ENCODE results near the gene GABRD. TPM values are rescaled to one million over a fixed set of nuclear protein-coding genes. Genes with fewer than 3 reads are reported as not detected.

Gene GABRD
- total and polyA plus RNA-seq, 2 experiments from 2014 or later, result 2.1 to 5.1 TPM

GRCh38 chr1:2065699-2066098, 46.6 kb downstream of the GABRD start:
- Mint-ChIP-seq H3K9me3 (no peaks in the 10 kb centered on the region; the same call in 2 of the 3 replicates), H3K36me3 (ENCODE audit: low read depth) (peaks cover 38% of the 10 kb centered on the region), H3K4me3 (no peak overlapping the region), H3K27me3 (ENCODE audit: insufficient read depth, low read depth, poor library complexity) (peaks cover 10% of the 10 kb centered on the region), H3K4me1 (no peaks in the 10 kb centered on the region), H3K27ac (no peak overlapping the region)
- no peaks in the 10 kb centered on the region for H3K27me3 ChIP-seq (ENCODE audit: insufficient read depth)
- no peak overlapping the region for H3K4me2 ChIP-seq
- no peaks in the 10 kb centered on the region for H3F3A ChIP-seq (replicated peaks; ENCODE audit: low read depth)
- no peaks in the 10 kb centered on the region for H3K4me1 ChIP-seq (ENCODE audit: insufficient read depth)
- peaks cover 6% of the 10 kb centered on the region; the same call in 1 of the 2 replicates for H4K20me1 ChIP-seq (replicated peaks; ENCODE audit: insufficient read depth)
- H2AFZ ChIP-seq, result no peak overlapping the region
- DNase-seq (ENCODE audit: low spot score), result no peak
- H3K79me2 ChIP-seq (replicated peaks; ENCODE audit: insufficient read depth), result peaks cover 45% of the 10 kb centered on the region
- peaks cover 6% of the 10 kb centered on the region; the same call in 1 of the 2 replicates for H3K36me3 ChIP-seq (ENCODE audit: insufficient read depth)
- no peak overlapping the region for H3K4me3 ChIP-seq
- no peak for ATAC-seq
- H3K9me2 ChIP-seq (ENCODE audit: insufficient read depth), result no peaks in the 10 kb centered on the region
- H3K27ac ChIP-seq (ENCODE audit: low read depth), result no peak overlapping the region
- TF ChIP-seq EZH2 (IDR thresholded peaks at IDR 0.05; ENCODE audit: low read depth, unreplicated experiment) (no peak), EZH2phosphoT487 (IDR thresholded peaks at IDR 0.05; ENCODE audit: unreplicated experiment) (no peak), NANOG (IDR thresholded peaks at IDR 0.05; ENCODE audit: borderline replicate concordance) (no peak), ZNF462 (CRISPR knock-in tag; IDR thresholded peaks at IDR 0.05) (no peak), ZNF114 (CRISPR knock-in tag; IDR thresholded peaks at IDR 0.05) (no peak), CREB1 (CRISPR knock-in tag; IDR thresholded peaks at IDR 0.05; ENCODE audit: low read depth) (no peak), POLR2AphosphoS5 (IDR thresholded peaks at IDR 0.05; ENCODE audit: low read depth) (no peak), ZNF331 (CRISPR knock-in tag; IDR thresholded peaks at IDR 0.05; ENCODE audit: low read depth) (no peak), ETS1 (IDR thresholded peaks at IDR 0.05) (no peak), CTCF (conservative IDR thresholded peaks at IDR 0.05; ENCODE audit: low read depth in 2 of 2) (no peak), JUNB (IDR thresholded peaks at IDR 0.05; ENCODE audit: unreplicated experiment) (no peak), STAT1 (IDR thresholded peaks at IDR 0.05; ENCODE audit: unreplicated experiment) (no peak), REST (IDR thresholded peaks at IDR 0.05; ENCODE audit: unreplicated experiment) (no peak)
